Frontal cortex (tissue), 4 donors: ENCODE measurements around the gene VAC14. TPM values are rescaled to one million over a fixed set of nuclear protein-coding genes. Genes with fewer than 3 reads are reported as not detected.
A peak's percentile ranks its signal among the peaks of the same experiment; 100 is the strongest.

Experiments
- DNase-seq, 2 donors: peaks; one replicate each; pipeline ENCODE4 v3.0.0; 2012; ENCODE audit warnings: low spot score in 2 of 2
- FAIRE-seq: peaks from 2 replicates; lab custom pipeline; 2012; peaks lifted over from hg19 to GRCh38; lab: Jason Lieb, UNC
- total RNA-seq: library from RNA; depleted of rRNA; stranded (reverse); fragments of >200 nt; gene quantifications from one replicate; pipeline ENCODE4 v1.2.3, GENCODE V29; 2014
- donor health status: control.
- donor health status: control.
- donor health status: control.

Gene VAC14
- total RNA-seq, 1 donor from 2014 or later, result 13.0 TPM

- FAIRE-seq (no peak), DNase-seq (no peak)
These were observed 87.6 kb downstream of the VAC14 start for GRCh38 chr16:70713342-70713741.

- DNase-seq, result no peak
- no peak for FAIRE-seq
These were observed 88.0 kb downstream of the VAC14 start for GRCh38 chr16:70712942-70713341.

- FAIRE-seq (no peak), DNase-seq (no peak)
These were observed 88.6 kb downstream of the VAC14 start for GRCh38 chr16:70712359-70712758.

GRCh38 chr16:70711211-70712031 lies 89.5 kb downstream of the VAC14 start:
- no peak for DNase-seq
- FAIRE-seq, result no peak

- DNase-seq, result no peak
- FAIRE-seq, result no peak
These were observed 90.3 kb downstream of the VAC14 start for GRCh38 chr16:70710422-70711210.

- no peak for DNase-seq
- no peak for FAIRE-seq
These were observed 91.0 kb downstream of the VAC14 start for GRCh38 chr16:70709942-70710341.

- no peak for FAIRE-seq
These were observed 91.5 kb downstream of the VAC14 start for GRCh38 chr16:70709457-70709856.

GRCh38 chr16:70708366-70709246 lies 92.4 kb downstream of the VAC14 start:
- FAIRE-seq (no peak), DNase-seq (no peak)

More at GRCh38 chr16:70709457-70709856, 91.5 kb downstream of the VAC14 start:
- DNase-seq, result no peak

- DNase-seq, result no peak
- no peak for FAIRE-seq
These were observed 94.0 kb downstream of the VAC14 start for GRCh38 chr16:70706948-70707465.

- no peak for FAIRE-seq
- DNase-seq, result no peak
These were observed 95.9 kb downstream of the VAC14 start for GRCh38 chr16:70705056-70705455.

GRCh38 chr16:70704586-70704985 lies 96.4 kb downstream of the VAC14 start:
- FAIRE-seq, result no peak
- no peak for DNase-seq

GRCh38 chr16:70703835-70704381 lies 97.0 kb downstream of the VAC14 start:
- no peak for FAIRE-seq
- no peak for DNase-seq

- DNase-seq (no peak), FAIRE-seq (no peak)
These were observed 97.7 kb downstream of the VAC14 start for GRCh38 chr16:70703041-70703834.

- no peak for DNase-seq
- no peak for FAIRE-seq
These were observed 98.3 kb downstream of the VAC14 start for GRCh38 chr16:70702624-70703023.

GRCh38 chr16:70701998-70702397 lies 99.0 kb downstream of the VAC14 start:
- no peak for FAIRE-seq
- no peak for DNase-seq

GRCh38 chr16:70701596-70701995 lies 99.4 kb downstream of the VAC14 start:
- DNase-seq (no peak), FAIRE-seq (no peak)

- no peak for FAIRE-seq
- DNase-seq, result no peak
These were observed 99.9 kb downstream of the VAC14 start for GRCh38 chr16:70701036-70701435.

- FAIRE-seq, result no peak
- peak; percentile 72 to 79 for DNase-seq
These were observed 100.6 kb downstream of the VAC14 start for GRCh38 chr16:70700101-70701020.
